D721Med (cell line): Measurements from ENCODE around the gene ADAMTS19.

Source experiments
- DNase-seq: peaks from one replicate; pipeline ENCODE4 v3.0.0; 2011; ENCODE audit warnings: low spot score; ENCODE audit not compliant: insufficient read length
- FAIRE-seq: peaks from 2 replicates; lab custom pipeline; 2011; peaks lifted over from hg19 to GRCh38; lab: Jason Lieb, UNC
- CTCF ChIP-seq: IDR thresholded peaks from 2 replicates; pipeline ENCODE4 v1.5.1; 2012; ENCODE audit warnings: mild to moderate bottlenecking, control low read depth; ENCODE audit not compliant: insufficient read depth; ENCODE audit errors: missing control alignments

Gene ADAMTS19

GRCh38 chr5:129653057-129653375, 192.9 kb downstream of the ADAMTS19 start:
- FAIRE-seq: no peak
- DNase-seq: no peak
- TF ChIP-seq CTCF: no peak

GRCh38 chr5:129653442-129653841, 193.3 kb downstream of the ADAMTS19 start:
- FAIRE-seq (no peak), DNase-seq (no peak)
- no peak for TF ChIP-seq CTCF

- no peak for TF ChIP-seq CTCF
- DNase-seq (no peak), FAIRE-seq (no peak)
Observed at GRCh38 chr5:129656952-129657351, 196.9 kb downstream of the ADAMTS19 start.

DNA sequence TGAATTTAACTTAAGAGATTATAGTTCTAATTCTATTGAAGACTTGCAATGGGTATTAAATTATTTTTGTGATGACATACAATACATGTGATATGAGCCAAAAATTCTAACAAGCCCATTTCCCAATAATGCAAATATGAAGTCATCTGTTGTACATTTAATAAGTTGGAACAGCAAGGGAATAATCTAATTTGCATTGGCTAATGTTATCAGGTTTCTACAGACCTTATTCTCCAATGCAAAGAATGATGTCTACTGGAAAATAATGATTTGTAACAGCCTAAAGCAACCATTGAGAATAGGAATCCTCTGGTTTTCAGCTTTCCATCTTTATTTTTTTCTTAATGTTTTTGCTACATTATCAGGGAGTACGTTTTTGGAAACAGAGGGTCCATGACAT, 198.7 kb downstream of the ADAMTS19 start:
- DNase-seq: no peak
- no peak for FAIRE-seq
- no peak for TF ChIP-seq CTCF

- FAIRE-seq (no peak), DNase-seq (no peak)
- no peak for TF ChIP-seq CTCF
Observed at GRCh38 chr5:129661366-129662035, 201.4 kb downstream of the ADAMTS19 start.

DNA sequence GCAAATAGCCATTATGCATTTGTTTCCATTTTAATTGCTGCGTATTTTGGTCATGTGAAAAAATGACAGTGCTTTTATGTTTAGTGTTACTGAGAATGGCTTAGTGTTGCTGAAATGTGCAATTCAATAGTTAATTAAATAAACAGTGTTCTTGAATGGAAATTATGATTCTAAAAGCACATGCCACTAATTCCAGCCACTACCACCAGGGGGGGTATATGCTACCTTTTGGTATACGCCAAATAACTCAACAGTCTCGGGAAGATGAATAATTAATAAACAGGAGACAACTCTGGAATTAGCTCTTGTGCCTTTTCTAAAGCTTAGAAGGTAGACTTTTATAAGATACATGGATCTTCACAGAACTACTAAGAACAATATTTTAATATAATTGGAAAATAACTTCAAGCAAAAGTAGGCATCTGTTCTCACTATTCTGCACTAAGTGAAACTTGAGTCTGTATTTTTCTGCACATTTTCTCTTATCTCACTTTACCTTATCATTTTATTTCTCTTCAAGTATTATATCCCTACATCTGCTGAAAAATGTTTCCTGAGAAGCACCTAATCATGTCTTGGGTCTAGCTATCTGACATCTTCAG, 204.3 kb downstream of the ADAMTS19 start:
- FAIRE-seq (peak; percentile 29), DNase-seq (no peak)
- peak; percentile 81 for TF ChIP-seq CTCF

DNA sequence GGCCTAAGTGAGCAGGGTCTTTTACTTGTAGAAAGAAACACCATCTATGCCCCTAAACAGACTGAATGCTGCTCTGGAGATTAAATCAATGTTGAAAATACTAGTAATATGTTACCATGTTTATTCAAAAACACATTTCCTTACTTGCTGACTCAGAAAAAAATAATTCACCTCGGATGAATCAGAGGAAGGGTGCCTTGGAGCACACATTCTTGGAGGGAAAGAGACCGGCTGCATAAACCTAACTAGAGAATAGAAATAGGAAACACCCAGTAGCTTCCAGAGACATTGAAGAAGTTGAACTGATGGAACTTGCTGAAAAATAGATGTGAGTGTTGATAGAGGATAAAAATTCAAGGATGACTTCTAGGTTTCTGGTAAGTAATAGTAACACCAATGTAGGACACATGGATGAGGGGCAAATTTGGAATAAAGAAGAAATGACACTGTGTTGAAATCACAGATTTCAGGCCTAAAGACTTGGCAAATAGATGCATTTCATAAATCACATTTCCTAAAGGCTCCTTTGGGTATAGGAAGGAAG, 210.9 kb downstream of the ADAMTS19 start:
- DNase-seq (no peak), FAIRE-seq (no peak)
- TF ChIP-seq CTCF: no peak
